Endothelial cell of umbilical vein (primary cell): ENCODE measurements around the gene ARL6IP6. TPM values are rescaled to one million over a fixed set of nuclear protein-coding genes. Genes with fewer than 3 reads are reported as not detected.

Experiments
- BruUV-seq: library from RNA; stranded (reverse); fragments of 400-500 nt; replicated peaks from 2 replicates; lab custom pipeline; 2021; lab: Mats Ljungman, UMichigan
- CTCF ChIA-PET: fragments of 300-600, 350-600 bp; sonication (Branson Sonifier 250); formaldehyde crosslinking; loops from one replicate; lab custom pipeline; 2021; ENCODE audit warnings: antibody characterized with exemption, inconsistent platforms; lab: Charles Lee
- POLR2A ChIA-PET: fragments of 300-600, 350-600 bp; sonication (Branson Sonifier 250); formaldehyde crosslinking; loops from one replicate; lab custom pipeline; 2021; ENCODE audit warnings: antibody characterized with exemption, inconsistent platforms; lab: Charles Lee
- DNase-seq: peaks from one replicate; pipeline ENCODE4 v3.0.0-alpha.2; 2011; ENCODE audit warnings: low read depth, low spot score
- FAIRE-seq: peaks from 2 replicates; lab custom pipeline; 2011; peaks lifted over from hg19 to GRCh38; lab: Jason Lieb, UNC
- H2AFZ ChIP-seq: 2 replicates; pipeline ENCODE4 v1.6.0; 2012; ENCODE audit warnings: low read depth, low read length, control low read depth, inconsistent platforms
- H3K27ac ChIP-seq: 2 replicates; pipeline ENCODE4 v1.5.1; 2011; ENCODE audit warnings: low read depth, mild to moderate bottlenecking, control low read depth, low read length, moderate library complexity; ENCODE audit not compliant: insufficient read depth
- H3K27me3 ChIP-seq, 2 experiments: 2 replicates each; pipeline versions ENCODE4 v1.6.0 to v1.6.1; 2011; ENCODE audit warnings: low read length in 2 of 2, mixed read lengths in 1 of 2; ENCODE audit not compliant: control insufficient read depth in 2 of 2, insufficient read depth in 2 of 2
- H3K36me3 ChIP-seq, 2 experiments: 2 replicates in 1 of 2; 3 replicates in 1 of 2; pipeline ENCODE4 v1.5.1; 2011; ENCODE audit warnings: low read length in 2 of 2, mild to moderate bottlenecking in 1 of 2, moderate library complexity in 1 of 2; ENCODE audit not compliant: control insufficient read depth in 2 of 2, insufficient read depth in 2 of 2; ENCODE audit errors: extremely low read depth in 1 of 2
- H3K4me1 ChIP-seq: 3 replicates; pipeline ENCODE4 v1.5.1; 2011; ENCODE audit warnings: mild to moderate bottlenecking, low read length; ENCODE audit not compliant: control insufficient read depth, insufficient read depth; ENCODE audit errors: extremely low read depth
- H3K4me2 ChIP-seq: 2 replicates; pipeline ENCODE4 v1.6.1; 2011; ENCODE audit warnings: low read length, control low read depth, mixed read lengths; ENCODE audit not compliant: insufficient read depth
- H3K4me3 ChIP-seq, 3 experiments: fragments of 200-600 bp in 1 of 3; sonication (generic), shearing (Covaris generic) in 1 of 3; replicated peaks in 1 of 3; 2 replicates each; pipeline ENCODE4 v1.5.1; 2011 to 2016; ENCODE audit warnings: control low read depth in 3 of 3, low read length in 3 of 3, mild to moderate bottlenecking in 2 of 3, inconsistent platforms in 1 of 3, low read depth in 1 of 3, moderate library complexity in 1 of 3; ENCODE audit not compliant: insufficient read depth in 1 of 3
- H3K79me2 ChIP-seq: 2 replicates; pipeline ENCODE4 v1.6.0; 2012; ENCODE audit warnings: low read length, inconsistent platforms; ENCODE audit not compliant: control insufficient read depth, insufficient read depth
- H3K9ac ChIP-seq: replicated peaks from 2 replicates; pipeline ENCODE3; 2011; ENCODE audit warnings: low read length, control low read depth; ENCODE audit not compliant: insufficient read depth; ENCODE audit errors: extremely low read depth
- H3K9me1 ChIP-seq: replicated peaks from 3 replicates; pipeline ENCODE4 v1.6.0; 2011; ENCODE audit warnings: mild to moderate bottlenecking, low read length; ENCODE audit not compliant: control insufficient read depth, insufficient read depth; ENCODE audit errors: extremely low read depth
- H3K9me3 ChIP-seq: replicated peaks from 2 replicates; pipeline ENCODE4 v1.5.1; 2012; ENCODE audit warnings: low read length, inconsistent platforms; ENCODE audit not compliant: control insufficient read depth, insufficient read depth
- H4K20me1 ChIP-seq: replicated peaks from 2 replicates; pipeline ENCODE3; 2011; ENCODE audit warnings: mild to moderate bottlenecking, low read length; ENCODE audit not compliant: control insufficient read depth, insufficient read depth; ENCODE audit errors: extremely low read depth
- CTCF ChIP-seq, 2 donors: IDR thresholded peaks; 1 replicate in 1 of 2; 2 replicates in 1 of 2; pipeline ENCODE4 v1.5.1; 2011; ENCODE audit warnings: low read length in 2 of 2, mild to moderate bottlenecking in 2 of 2, moderate library complexity in 2 of 2, control low read depth in 1 of 2, inconsistent platforms in 1 of 2, low read depth in 1 of 2; ENCODE audit not compliant: insufficient read depth in 1 of 2; ENCODE audit errors: extremely low read depth in 1 of 2
- EZH2 ChIP-seq: IDR thresholded peaks from 2 replicates; pipeline ENCODE4 v1.6.1; 2012; ENCODE audit warnings: borderline replicate concordance, low read depth, mild to moderate bottlenecking, moderate library complexity, low read length, inconsistent platforms; ENCODE audit not compliant: severe bottlenecking
- FOS ChIP-seq: IDR thresholded peaks from 2 replicates; pipeline ENCODE4 v1.6.1; 2011; ENCODE audit warnings: mild to moderate bottlenecking, low read length, moderate library complexity, borderline replicate concordance; ENCODE audit not compliant: insufficient read depth
- GATA2 ChIP-seq: IDR thresholded peaks from 2 replicates; pipeline ENCODE4 v1.7.0; 2011; ENCODE audit warnings: low read depth, mild to moderate bottlenecking, moderate library complexity, mixed read lengths, low read length; ENCODE audit not compliant: insufficient read length, insufficient read depth
- JUN ChIP-seq: IDR thresholded peaks from 2 replicates; pipeline ENCODE4 v1.6.1; 2011; ENCODE audit warnings: borderline replicate concordance, low read depth; ENCODE audit not compliant: insufficient read length, insufficient read depth
- MAX ChIP-seq: IDR thresholded peaks from 2 replicates; pipeline ENCODE4 v1.6.1; 2011; ENCODE audit not compliant: insufficient read depth, insufficient read length
- MYC ChIP-seq: IDR thresholded peaks from one replicate; pipeline ENCODE4 v1.6.1; 2011; ENCODE audit warnings: mild to moderate bottlenecking, low read depth, low read length
- POLR2A ChIP-seq: IDR thresholded peaks from 2 replicates; pipeline ENCODE4 v1.6.1; 2012; ENCODE audit warnings: low read depth, mild to moderate bottlenecking, control low read depth, low read length
- POLR2AphosphoS5 ChIP-seq: IDR thresholded peaks from 2 replicates; pipeline ENCODE4 v1.6.1; 2012; ENCODE audit warnings: low read depth, mild to moderate bottlenecking, control low read depth, low read length, moderate library complexity; ENCODE audit not compliant: insufficient read depth
- dilution Hi-C: fragments of 300-500 bp; cut with MboI; formaldehyde crosslinking; loops from one replicate; pipeline ENCODE4 v1.15.0; 2019; ENCODE audit warnings: low sequenced_read_pairs; ENCODE audit not compliant: extremely low pct_ligation_motif_present
- intact Hi-C: fragments of 100-400 bp; cut with micrococcal nuclease; formaldehyde crosslinking; loops from one replicate; pipeline ENCODE4 v1.10.0; 2022
- polyA plus RNA-seq, 4 experiments: library from polyadenylated mRNA; depleted of rRNA in 3 of 4; stranded (reverse) in 3 of 4; unstranded in 1 of 4; fragments of >200 nt; gene quantifications; 2 replicates each; pipeline versions ENCODE4 v1.2.1 to v1.2.3, GENCODE V29; 2011 to 2012; ENCODE audit warnings: missing spikeins in 1 of 4
- total RNA-seq: library from RNA; stranded (reverse); gene quantifications from 2 replicates; pipeline ENCODE4 v1.2.3, GENCODE V29; 2021

Gene ARL6IP6
- total and polyA plus RNA-seq, 2 donors (not counting 3 experiments of a cell fraction or from before 2014, with no cell fraction given): 36.5 to 57.8 TPM

GRCh38 chr2:152791979-152792378, 73.6 kb downstream of the ARL6IP6 start:
- intact Hi-C loops: no loop called here
- Histone ChIP-seq H3K4me3 (no peak overlapping the region), H3K9me3 (no peaks in the 10 kb centered on the region), H3K9me1 (no peaks in the 10 kb centered on the region), H3K9ac (no peak overlapping the region), H3K4me1 (no peaks in the 10 kb centered on the region), H3K27ac (no peak overlapping the region), H4K20me1 (no peaks in the 10 kb centered on the region), H3K4me2 (no peak overlapping the region), H3K27me3 (no peaks in the 10 kb centered on the region), H3K79me2 (no peaks in the 10 kb centered on the region), H3K36me3 (no peaks in the 10 kb centered on the region), H2AFZ (no peak overlapping the region)
- CTCF ChIA-PET: no interaction called here
- POLR2A ChIA-PET: no interaction called here
- BruUV-seq: no TSS peak
- dilution Hi-C loops: no loop called here
- FAIRE-seq: no peak
- TF ChIP-seq MAX (no peak), JUN (no peak), FOS (no peak), POLR2A (no peak), POLR2AphosphoS5 (no peak), GATA2 (no peak), EZH2 (no peak), MYC (no peak), CTCF (IDR thresholded peaks at IDR 0.05; ENCODE audit: extremely low read depth in 1 of 2, insufficient read depth in 1 of 2, low read depth in 1 of 2, low read length in 2 of 2) (no peak)
- no peak for DNase-seq
